ENCODE results near the gene PRKCH. TPM values are rescaled to one million over a fixed set of nuclear protein-coding genes. Genes with fewer than 3 reads are reported as not detected.

PRKCH gene
- total RNA-seq, 2 donors from 2014 or later = 7.2 to 8.6 TPM

DNA sequence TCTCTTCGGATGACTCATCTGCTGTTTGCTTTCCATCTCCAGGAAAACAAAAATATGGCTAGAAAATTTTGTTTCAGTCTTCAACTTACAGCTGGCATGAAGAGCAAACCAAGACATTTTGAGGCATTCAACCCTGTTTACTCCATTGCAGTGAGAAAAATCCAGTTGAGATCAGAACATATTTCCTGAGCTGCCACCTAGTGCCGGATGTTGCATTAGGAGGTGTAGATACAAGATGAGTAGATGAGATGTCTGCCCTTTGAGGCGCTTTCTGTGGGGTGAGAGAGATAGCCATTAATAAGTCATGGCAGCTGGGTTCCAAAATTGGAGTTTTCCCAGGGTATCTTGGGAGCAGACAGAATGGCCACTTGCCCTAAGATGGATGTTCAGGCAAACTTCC, 171.1 kb downstream of the PRKCH start:
- DNase-seq = no peak
- WGBS, 2 experiments (ENCODE audit: insufficient coverage in 1 of 2, insufficient read length in 1 of 2) = 96 to 100% methylated on average over 1 to 3 of the region's 3 CpGs
- no peak for TF ChIP-seq CTCF (conservative IDR thresholded peaks at IDR 0.05)
- Histone ChIP-seq H3K36me3 (ENCODE audit: control insufficient read depth, insufficient read depth, low read length) (no peaks in the 10 kb centered on the region), H3K9me3 (ENCODE audit: control insufficient read depth, low read length) (no peaks in the 10 kb centered on the region), H3K4me1 (ENCODE audit: control insufficient read depth, insufficient read depth, low read length) (peaks cover 2% of the 10 kb centered on the region), H3K9ac (ENCODE audit: extremely low read depth, low read length, poor library complexity, severe bottlenecking) (no peak overlapping the region), H3K27ac (ENCODE audit: low read depth, low read length) (no peak overlapping the region), H3K27me3 (ENCODE audit: control insufficient read depth, insufficient read depth, low read length, poor library complexity, severe bottlenecking) (no peaks in the 10 kb centered on the region), H3K4me3 (ENCODE audit: low read length) (no peak overlapping the region)
- Mint-ChIP-seq H3K27me3 (ENCODE audit: insufficient read depth) (no peaks in the 10 kb centered on the region), H3K9me3 (no peaks in the 10 kb centered on the region), H3K4me1 (peaks cover 13% of the 10 kb centered on the region), H3K27ac (no peak overlapping the region), H3K4me3 (no peak overlapping the region), H3K36me3 (ENCODE audit: low read depth) (no peaks in the 10 kb centered on the region)

DNA sequence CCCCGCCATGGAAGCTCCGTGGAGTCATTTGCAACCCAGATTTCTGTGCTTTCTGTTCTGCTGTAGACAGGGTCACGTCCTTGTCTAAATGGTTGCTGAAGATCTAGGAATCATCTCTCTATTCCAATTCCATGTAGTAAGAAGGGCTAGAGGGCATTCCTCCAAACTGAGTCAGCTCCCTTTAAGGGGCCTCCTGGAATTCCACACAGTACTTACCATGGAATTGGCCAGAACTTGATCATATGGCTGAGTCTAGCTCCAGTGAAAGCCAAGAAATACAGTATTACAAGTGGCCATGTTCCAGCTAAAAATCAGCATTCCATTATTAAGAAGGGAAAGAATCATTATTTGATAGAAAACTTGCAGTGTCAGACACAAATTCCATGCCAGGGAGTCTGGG, 171.9 kb downstream of the PRKCH start:
- Histone ChIP-seq H3K9ac (ENCODE audit: extremely low read depth, low read length, poor library complexity, severe bottlenecking) (no peak overlapping the region), H3K27ac (ENCODE audit: low read depth, low read length) (no peak overlapping the region), H3K27me3 (ENCODE audit: control insufficient read depth, insufficient read depth, low read length, poor library complexity, severe bottlenecking) (no peaks in the 10 kb centered on the region), H3K36me3 (ENCODE audit: control insufficient read depth, insufficient read depth, low read length) (no peaks in the 10 kb centered on the region), H3K4me1 (ENCODE audit: control insufficient read depth, insufficient read depth, low read length) (peaks cover 2% of the 10 kb centered on the region), H3K4me3 (ENCODE audit: low read length) (no peak overlapping the region), H3K9me3 (ENCODE audit: control insufficient read depth, low read length) (no peaks in the 10 kb centered on the region)
- TF ChIP-seq CTCF (conservative IDR thresholded peaks at IDR 0.05) = no peak
- DNase-seq = no peak
- Mint-ChIP-seq H3K36me3 (ENCODE audit: low read depth) (no peaks in the 10 kb centered on the region), H3K27me3 (ENCODE audit: insufficient read depth) (no peaks in the 10 kb centered on the region), H3K9me3 (no peaks in the 10 kb centered on the region), H3K27ac (no peak overlapping the region), H3K4me1 (peaks cover 14% of the 10 kb centered on the region), H3K4me3 (no peak overlapping the region)
- WGBS, 2 experiments (ENCODE audit: insufficient coverage in 1 of 2, insufficient read length in 1 of 2) = 63% methylated on average over 3 of the region's 3 CpGs; no CpG with 5 or more reads in 1 of the 2 experiments

DNA sequence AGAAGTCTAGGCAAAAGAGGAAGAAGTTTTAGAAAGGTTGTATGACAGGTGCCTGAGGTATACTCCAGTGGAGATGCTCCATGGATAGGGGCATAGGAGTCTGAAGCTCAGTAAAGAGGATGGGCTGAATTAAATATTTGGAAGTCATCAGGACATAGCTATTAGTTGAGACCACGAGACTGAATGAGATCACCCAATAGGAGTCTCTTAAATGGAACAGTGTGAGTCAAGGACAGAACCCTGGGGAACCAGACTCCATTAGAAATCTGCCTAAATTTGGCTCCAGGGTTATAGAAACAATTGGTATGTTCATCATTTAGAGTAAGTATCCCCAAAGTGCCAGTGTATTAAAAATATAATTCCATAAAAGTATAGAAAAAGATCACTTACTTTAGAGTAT, 172.6 kb downstream of the PRKCH start:
- no peaks in the 10 kb centered on the region for H3K36me3 ChIP-seq (ENCODE audit: control insufficient read depth, insufficient read depth, low read length)
- H3K9me3 ChIP-seq (ENCODE audit: control insufficient read depth, low read length) = no peaks in the 10 kb centered on the region
- Mint-ChIP-seq H3K27ac (no peak overlapping the region), H3K4me3 (no peak overlapping the region), H3K4me1 (peaks cover 17% of the 10 kb centered on the region), H3K27me3 (ENCODE audit: insufficient read depth) (no peaks in the 10 kb centered on the region), H3K9me3 (no peaks in the 10 kb centered on the region), H3K36me3 (ENCODE audit: low read depth) (no peaks in the 10 kb centered on the region)
- peaks cover 3% of the 10 kb centered on the region for H3K4me1 ChIP-seq (ENCODE audit: control insufficient read depth, insufficient read depth, low read length)
- no peak overlapping the region for H3K9ac ChIP-seq (ENCODE audit: extremely low read depth, low read length, poor library complexity, severe bottlenecking)
- no peak overlapping the region for H3K27ac ChIP-seq (ENCODE audit: low read depth, low read length)
- DNase-seq = no peak
- WGBS, 2 experiments (ENCODE audit: insufficient coverage in 1 of 2, insufficient read length in 1 of 2) = 88 to 92% methylated on average over 1 of the region's 1 CpG
- H3K27me3 ChIP-seq (ENCODE audit: control insufficient read depth, insufficient read depth, low read length, poor library complexity, severe bottlenecking) = no peaks in the 10 kb centered on the region
- TF ChIP-seq CTCF (conservative IDR thresholded peaks at IDR 0.05) = no peak
- no peak overlapping the region for H3K4me3 ChIP-seq (ENCODE audit: low read length)

Measured in endodermal cell (in vitro differentiated cells).